SKM-1 (cell line): Measurements from ENCODE around the gene CD79B.
"Not testable (repeated sequence)": the region's sequence is repeated elsewhere in the genome, so short reads cannot be mapped to it uniquely, and the experiment has no call there.

Experiments
- DNase-seq: peaks from one replicate; lab custom pipeline; 2025; ENCODE audit not compliant: unreplicated experiment; lab: John Stamatoyannopoulos, UW

Gene CD79B

DNA sequence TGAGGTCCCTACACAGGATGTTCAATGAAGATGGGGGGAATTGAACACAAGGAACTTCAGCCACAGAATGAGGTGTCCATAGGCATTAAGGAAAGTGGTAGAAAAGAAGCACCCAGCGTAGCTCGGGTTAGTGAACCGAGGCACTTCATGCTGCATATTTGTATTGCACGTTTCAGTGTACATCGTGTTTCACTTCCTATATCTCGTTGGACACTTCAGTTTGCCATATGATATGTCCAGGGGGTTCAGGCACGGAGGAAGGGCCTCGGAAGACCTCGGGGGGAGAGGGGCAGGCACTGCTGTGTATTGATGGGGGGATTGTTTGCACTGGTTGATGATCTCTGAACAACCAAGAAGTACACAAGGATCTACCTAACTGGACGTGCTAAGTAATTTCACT lies 16.4 kb downstream of the CD79B start:
- DNase-seq, result not testable (repeated sequence)

GRCh38 chr17:63914471-63914870 lies 17.7 kb downstream of the CD79B start:
- no peak for DNase-seq

- no peak for DNase-seq
These were observed 20.5 kb downstream of the CD79B start for GRCh38 chr17:63911657-63912100.

DNA sequence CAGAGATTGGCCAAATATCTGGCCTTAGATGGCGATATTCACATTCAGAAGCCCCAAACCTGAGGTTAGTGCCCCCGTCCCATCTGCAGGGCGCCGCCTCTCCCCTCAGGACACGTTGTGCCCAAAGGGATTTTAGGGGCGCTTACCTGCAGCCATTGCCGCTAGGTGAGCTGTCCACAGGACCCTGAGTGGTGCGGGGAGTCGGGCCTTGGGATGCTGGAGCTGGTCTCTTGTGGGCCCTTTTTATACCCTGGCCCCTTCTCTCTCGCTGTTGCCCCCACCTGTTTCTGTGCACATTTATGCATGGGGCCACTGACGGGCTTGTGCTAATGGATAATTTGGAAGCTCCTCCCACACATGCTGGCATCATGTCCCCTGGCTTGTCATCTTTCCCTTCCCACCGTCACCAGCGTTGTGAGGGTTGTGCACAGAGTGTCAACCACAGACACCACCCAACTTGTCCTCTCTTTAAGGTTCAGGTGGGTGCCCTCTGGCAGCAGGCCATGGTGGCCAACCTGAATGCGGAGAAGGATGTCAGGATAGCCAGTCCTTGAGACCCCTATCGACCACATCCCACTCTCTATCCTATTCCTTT lies 21.0 kb downstream of the CD79B start, which contains the start of gene CSHL1:
Gene CSHL1, minus strand, starts transcription at position 218 of the 595 bp plus-strand sequence. Its CDS starts 62 bp downstream, at position 156.
- no peak for DNase-seq

GRCh38 chr17:63910096-63910495 lies 22.0 kb downstream of the CD79B start:
- no peak for DNase-seq

DNA sequence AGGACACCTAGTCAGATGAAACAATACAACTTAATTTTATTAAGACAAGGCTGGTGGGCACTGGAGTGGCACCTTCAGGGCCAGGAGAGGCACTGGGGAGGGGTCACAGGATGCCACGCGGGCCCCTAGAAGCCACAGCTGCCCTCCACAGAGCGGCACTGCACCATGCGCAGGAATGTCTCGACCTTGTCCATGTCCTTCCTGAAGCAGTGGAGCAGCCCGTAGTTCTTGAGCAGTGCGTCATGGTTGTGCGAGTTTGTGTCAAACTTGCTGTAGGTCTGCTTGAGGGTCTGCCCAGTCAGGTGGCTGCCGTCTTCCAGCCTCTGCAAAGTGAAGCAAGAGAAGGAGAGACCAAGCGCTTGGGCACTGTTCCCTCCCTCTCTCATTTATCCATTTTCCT lies 22.5 kb downstream of the CD79B start:
- not testable (repeated sequence) for DNase-seq

GRCh38 chr17:63907161-63907778 lies 24.9 kb downstream of the CD79B start:
- not testable (repeated sequence) for DNase-seq

DNA sequence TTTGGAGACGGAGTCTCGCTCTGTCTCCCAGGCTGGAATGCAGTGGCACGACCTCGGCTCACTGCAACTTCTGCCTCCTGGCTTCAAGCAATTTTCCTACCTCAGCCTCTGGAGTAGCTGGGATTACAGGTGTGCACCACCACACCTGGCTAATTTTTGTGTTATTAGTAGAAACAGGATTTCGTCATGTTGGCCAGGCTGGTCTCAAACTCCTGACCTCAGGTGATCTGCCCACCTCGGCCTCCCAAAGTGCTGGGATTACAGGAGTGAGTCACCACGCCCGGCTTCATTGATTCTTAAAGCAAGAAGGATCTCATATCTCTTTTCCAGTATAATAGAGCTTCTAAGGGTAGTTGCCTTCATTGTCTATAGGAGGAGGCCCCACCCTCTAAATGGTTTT lies 27.3 kb downstream of the CD79B start:
- DNase-seq, result not testable (repeated sequence)

GRCh38 chr17:63903787-63904201 lies 28.3 kb downstream of the CD79B start:
- DNase-seq, result not testable (repeated sequence)

- not testable (repeated sequence) for DNase-seq
These were observed 30.2 kb downstream of the CD79B start for GRCh38 chr17:63901971-63902370.

DNA sequence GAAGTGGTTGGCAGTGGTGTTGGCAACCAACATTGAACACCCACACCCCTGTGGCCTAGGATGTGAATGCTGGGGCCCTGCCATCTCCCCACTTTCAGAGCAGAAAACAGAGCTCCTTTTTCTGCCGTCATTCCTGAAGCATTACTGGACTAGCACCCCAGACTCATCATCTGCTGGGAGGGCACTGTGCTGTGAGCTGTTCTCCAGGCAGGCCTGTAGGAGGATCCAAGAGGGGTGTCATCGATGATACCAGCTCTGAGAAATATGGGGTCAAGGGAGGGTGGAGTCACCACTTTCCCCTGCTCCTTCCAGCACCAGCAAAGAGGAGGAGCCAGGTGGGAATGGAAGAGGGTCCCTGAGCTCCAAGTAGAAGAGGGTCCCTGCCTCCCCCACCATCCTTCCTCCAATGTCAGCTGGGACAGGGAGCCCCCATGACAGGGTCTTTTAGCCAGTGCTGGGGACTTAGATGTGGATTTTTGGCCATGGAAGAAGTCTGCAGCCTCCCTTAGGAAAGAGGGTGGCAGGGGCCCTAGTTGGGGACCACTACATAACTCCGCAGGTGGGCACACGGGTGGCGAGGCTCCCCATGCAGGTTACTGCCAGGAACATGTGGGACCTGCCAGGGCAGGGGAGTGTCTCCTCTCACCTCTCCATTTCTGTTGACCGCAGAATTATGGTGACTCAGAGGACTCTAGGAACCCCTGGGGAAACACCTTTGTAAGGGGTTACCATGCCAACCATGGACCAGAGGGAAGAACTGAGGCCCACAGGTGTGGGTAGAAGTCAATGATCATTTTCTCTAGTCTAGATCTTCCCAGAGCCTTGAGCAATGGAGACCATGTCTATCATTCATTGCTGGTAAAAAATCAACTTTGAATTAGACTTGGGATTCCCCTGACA lies 33.0 kb downstream of the CD79B start:
- not testable (repeated sequence) for DNase-seq

DNA sequence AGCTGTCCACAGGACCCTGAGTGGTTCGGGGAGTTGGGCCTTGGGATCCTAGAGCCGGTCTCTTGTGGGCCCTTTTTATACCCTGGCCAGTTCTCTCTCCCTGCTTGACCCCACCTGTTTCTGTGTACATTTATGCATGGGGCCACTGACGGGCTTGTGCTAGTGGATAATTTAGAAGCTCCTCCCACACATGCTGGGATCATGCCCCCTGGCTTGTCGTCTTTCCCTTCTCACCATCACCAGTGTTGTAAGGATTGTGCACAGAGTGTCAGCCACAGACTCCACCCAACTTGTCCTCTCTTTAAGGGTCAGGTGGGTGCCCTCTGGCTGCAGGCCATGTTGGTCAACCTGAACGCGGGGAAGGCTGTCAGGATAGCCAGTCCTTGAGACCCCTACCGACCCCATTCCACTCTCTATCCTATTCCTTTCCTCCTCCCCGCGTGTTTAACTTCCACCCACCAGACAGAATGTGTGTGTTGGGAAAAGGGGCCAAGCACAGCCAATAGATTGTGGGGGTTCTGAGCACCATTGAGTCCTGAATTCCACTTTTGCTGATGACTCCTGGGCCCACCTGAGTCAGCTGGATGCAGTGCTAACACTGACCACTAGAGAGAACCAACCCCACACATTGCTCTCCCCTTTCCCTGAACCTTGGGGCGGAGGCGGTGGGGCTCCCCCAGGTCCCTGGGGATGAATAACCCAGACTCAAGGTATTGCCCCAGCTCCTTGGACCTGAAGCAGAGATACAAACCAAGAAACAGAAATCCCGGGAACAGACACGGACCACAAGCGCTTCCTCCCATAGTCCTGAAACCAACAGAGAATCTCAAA lies 35.4 kb downstream of the CD79B start, which contains the start of gene CSH1:
Gene CSH1, minus strand, starts transcription at position 51 of the 831 bp plus-strand sequence. CDS start 63 bp downstream, outside the sequence.
- DNase-seq, result not testable (repeated sequence)

GRCh38 chr17:63894821-63895220 lies 37.3 kb downstream of the CD79B start:
- DNase-seq, result not testable (repeated sequence)

GRCh38 chr17:63894021-63894420 lies 38.1 kb downstream of the CD79B start:
- DNase-seq, result not testable (repeated sequence)

DNA sequence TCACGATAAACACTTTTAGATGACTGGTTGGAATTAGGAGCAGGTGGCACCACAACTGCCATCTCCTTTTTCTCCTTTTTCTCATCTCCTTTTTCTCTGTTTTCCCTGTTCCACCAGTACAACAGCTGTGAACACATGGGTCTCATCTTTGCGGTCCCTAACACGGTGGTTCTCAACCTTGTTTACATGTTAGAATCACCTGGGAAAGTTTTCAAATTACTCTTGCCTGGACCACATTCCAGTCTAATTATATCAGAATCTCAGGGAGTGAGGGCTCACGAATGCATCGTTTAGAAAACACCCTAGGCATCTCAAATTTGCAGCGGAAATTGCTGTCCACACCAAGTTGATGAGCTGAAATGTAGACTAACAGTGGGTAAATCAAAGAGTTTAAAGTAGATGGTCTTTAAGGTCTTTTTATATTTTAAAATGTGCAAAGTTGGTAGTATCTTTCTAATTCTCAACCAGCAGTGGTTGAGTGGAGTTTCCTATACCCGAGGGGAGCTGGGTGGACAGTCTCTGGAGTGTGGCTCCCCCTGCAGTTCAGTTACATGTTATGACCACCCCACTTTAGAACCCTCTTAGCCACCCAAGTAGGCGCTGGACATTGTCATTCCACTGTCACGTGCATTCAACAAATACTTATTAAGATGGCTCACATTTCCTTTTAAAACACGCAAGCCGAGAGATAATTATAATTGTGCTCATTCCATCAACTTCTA lies 39.7 kb downstream of the CD79B start:
- not testable (repeated sequence) for DNase-seq

GRCh38 chr17:63889026-63889848 lies 42.9 kb downstream of the CD79B start:
- not testable (repeated sequence) for DNase-seq

- DNase-seq, result not testable (repeated sequence)
These were observed 47.0 kb downstream of the CD79B start for GRCh38 chr17:63885119-63885518.

- DNase-seq, result not testable (repeated sequence)
These were observed 49.5 kb downstream of the CD79B start for GRCh38 chr17:63882626-63883126.
